HepG2 (cell line): Measurements from ENCODE around the gene ZFHX3. TPM values are rescaled to one million over a fixed set of nuclear protein-coding genes. Genes with fewer than 3 reads are reported as not detected.

Experiments used
- AKAP8 ChIP-seq: sonication (generic); formaldehyde crosslinking; IDR thresholded peaks from 2 replicates; pipeline ENCODE4 v1.5.1; 2020; ENCODE audit warnings: mild to moderate bottlenecking, missing genetic modification reagents
- ARID3A ChIP-seq: IDR thresholded peaks from 2 replicates; pipeline ENCODE4 v1.6.1; 2012; ENCODE audit warnings: low read depth, low read length, improper control_type of control experiment
- CTCF ChIP-seq: sonication (generic); formaldehyde crosslinking; IDR thresholded peaks from 2 replicates; pipeline ENCODE4 v1.5.0; 2020; ENCODE audit warnings: mild to moderate bottlenecking, missing genetic modification reagents, moderate library complexity
- FLYWCH1 ChIP-seq: sonication (generic); formaldehyde crosslinking; IDR thresholded peaks from 2 replicates; pipeline ENCODE4 v1.8.1; 2023; ENCODE audit warnings: mild to moderate bottlenecking, missing genetic modification reagents
- FOXP4 ChIP-seq: sonication (generic); formaldehyde crosslinking; IDR thresholded peaks from 2 replicates; pipeline ENCODE4 v1.4.0; 2020; ENCODE audit warnings: missing genetic modification reagents
- IKZF5 ChIP-seq: IDR thresholded peaks from 2 replicates; pipeline ENCODE4 v1.6.1; 2018; ENCODE audit warnings: missing genetic modification reagents, mild to moderate bottlenecking, missing compliant biosample characterization
- KLF11 ChIP-seq: IDR thresholded peaks from 2 replicates; pipeline ENCODE4 v1.6.1; 2016; ENCODE audit warnings: missing compliant biosample characterization
- KLF6 ChIP-seq: IDR thresholded peaks from 2 replicates; pipeline ENCODE4 v1.8.0; 2016; ENCODE audit warnings: missing biosample characterization, missing genetic modification reagents
- NPAS2 ChIP-seq: sonication (generic); formaldehyde crosslinking; IDR thresholded peaks from 2 replicates; pipeline ENCODE4 v1.8.0; 2022; ENCODE audit warnings: mild to moderate bottlenecking, missing genetic modification reagents, borderline replicate concordance
- PHF20 ChIP-seq: sonication (generic); formaldehyde crosslinking; IDR thresholded peaks from 2 replicates; pipeline ENCODE4 v1.5.0; 2020; ENCODE audit warnings: mild to moderate bottlenecking, missing genetic modification reagents
- SKI ChIP-seq: fragments of 450-650 bp; IDR thresholded peaks from one replicate; pipeline ENCODE4 v1.6.1; 2018; ENCODE audit warnings: mild to moderate bottlenecking; ENCODE audit not compliant: partially characterized antibody
- SNAPC2 ChIP-seq: sonication (generic); formaldehyde crosslinking; IDR thresholded peaks from 2 replicates; pipeline ENCODE4 v1.8.1; 2022; ENCODE audit warnings: mild to moderate bottlenecking, missing genetic modification reagents
- SRSF4 ChIP-seq: fragments of 200-400 bp; formaldehyde crosslinking; IDR thresholded peaks from one replicate; pipeline ENCODE4 v1.6.1; 2018; ENCODE audit warnings: mild to moderate bottlenecking, low read depth, low read length, moderate library complexity; ENCODE audit not compliant: poor library complexity, severe bottlenecking
- ZFP1 ChIP-seq: IDR thresholded peaks from 2 replicates; pipeline ENCODE4 v1.6.1; 2016
- ZGPAT ChIP-seq: IDR thresholded peaks from 2 replicates; pipeline ENCODE4 v1.6.1; 2016; ENCODE audit warnings: mild to moderate bottlenecking
- ZHX1 ChIP-seq: sonication (generic); formaldehyde crosslinking; IDR thresholded peaks from 2 replicates; pipeline ENCODE4 v1.8.1; 2022; ENCODE audit warnings: low read depth, mild to moderate bottlenecking, missing genetic modification reagents
- ZNF12 ChIP-seq: sonication (generic); formaldehyde crosslinking; IDR thresholded peaks from 2 replicates; pipeline ENCODE4 v1.5.0; 2020; ENCODE audit warnings: missing genetic modification reagents
- ZNF260 ChIP-seq: sonication (generic); formaldehyde crosslinking; IDR thresholded peaks from 2 replicates; pipeline ENCODE4 v1.4.0; 2020; ENCODE audit warnings: missing genetic modification reagents, low read depth, mild to moderate bottlenecking, borderline replicate concordance
- ZNF546 ChIP-seq: sonication (generic); formaldehyde crosslinking; conservative IDR thresholded peaks from 2 replicates; pipeline ENCODE4 v1.8.1; 2023; ENCODE audit warnings: mild to moderate bottlenecking, missing genetic modification reagents
- ZNF567 ChIP-seq: sonication (generic); formaldehyde crosslinking; IDR thresholded peaks from 2 replicates; pipeline ENCODE4 v1.8.1; 2023; ENCODE audit warnings: mild to moderate bottlenecking, missing genetic modification reagents, borderline replicate concordance
- ZNF672 ChIP-seq: sonication (generic); formaldehyde crosslinking; IDR thresholded peaks from 2 replicates; pipeline ENCODE4 v1.8.1; 2022; ENCODE audit warnings: missing genetic modification reagents
- polyA plus RNA-seq, 8 experiments: library from polyadenylated mRNA; depleted of rRNA in 3 of 8; stranded (reverse) in 7 of 8; unstranded in 1 of 8; fragments of >200 nt; fragmentation: Illumina TruSeq in 4 of 8; extraction: Trizol in 4 of 8; gene quantifications; 2 replicates each; pipeline versions ENCODE4 v1.2.1 to v1.2.3, GENCODE V29; 2011 to 2016; ENCODE audit warnings: low read depth in 4 of 8, missing spikeins in 1 of 8, mixed read lengths in 1 of 8; ENCODE audit not compliant: insufficient read depth in 1 of 8
- total RNA-seq, 5 experiments: library from RNA; depleted of rRNA; stranded (reverse); fragments of >200 nt; fragmentation: Illumina TruSeq; extraction: Trizol; gene quantifications; 2 replicates each; pipeline ENCODE4 v1.2.3, GENCODE V29; 2016; ENCODE audit warnings: low read depth in 1 of 5

Gene ZFHX3
- total and polyA plus RNA-seq, 2 of the 13 experiments (the other 11 are each of a cell fraction or from before 2014, with no cell fraction given) = 5.0 to 6.0 TPM

- TF ChIP-seq SRSF4 (no peak), PHF20 (no peak), IKZF5 (CRISPR knock-in tag) (no peak), ARID3A (no peak), KLF6 (0 out of 2 replicates have a peak, but pooled peaks have one; percentile 7), ZNF672 (no peak), SNAPC2 (no peak), ZNF567 (CRISPR knock-in tag) (no peak), ZHX1 (CRISPR knock-in tag) (no peak), AKAP8 (CRISPR knock-in tag) (no peak), FLYWCH1 (no peak), SKI (no peak), CTCF (CRISPR knock-in tag) (no peak), ZNF260 (CRISPR knock-in tag) (no peak), NPAS2 (CRISPR knock-in tag) (no peak), ZNF546 (CRISPR knock-in tag) (0 out of 2 replicates have a peak, but pooled peaks have one; percentile 24), ZNF12 (CRISPR knock-in tag) (no peak), KLF11 (CRISPR knock-in tag) (no peak), ZGPAT (CRISPR knock-in tag) (no peak), FOXP4 (CRISPR knock-in tag) (no peak), ZFP1 (no peak)
These were observed 8.5 kb upstream of the ZFHX3 start (continued) for GRCh38 chr16:73056448-73056847.
